HEK293 (cell line): ENCODE results near the gene LONRF2.

ENCODE experiments used
- EGR2 ChIP-seq: fragments of 450-650 bp; formaldehyde crosslinking; IDR thresholded peaks from 2 replicates; pipeline ENCODE4 v1.5.1; 2016; ENCODE audit warnings: low read depth, missing biosample characterization, missing genetic modification characterization
- GLIS2 ChIP-seq: fragments of 450-650 bp; formaldehyde crosslinking; IDR thresholded peaks from 2 replicates; pipeline ENCODE4 v1.5.1; 2016; ENCODE audit warnings: missing biosample characterization, missing genetic modification characterization
- KLF10 ChIP-seq: fragments of 450-650 bp; IDR thresholded peaks from 2 replicates; pipeline ENCODE4 v1.5.1; 2018; ENCODE audit warnings: missing biosample characterization, mild to moderate bottlenecking, missing genetic modification characterization
- ZNF121 ChIP-seq: fragments of 450-650 bp; formaldehyde crosslinking; IDR thresholded peaks from 2 replicates; pipeline ENCODE4 v1.5.1; 2016; ENCODE audit warnings: missing biosample characterization, missing genetic modification characterization
- ZNF16 ChIP-seq: fragments of 450-650 bp; formaldehyde crosslinking; IDR thresholded peaks from 2 replicates; pipeline ENCODE4 v1.5.1; 2016; ENCODE audit warnings: low read depth, missing biosample characterization, missing genetic modification characterization
- ZNF175 ChIP-seq: fragments of 450-650 bp; formaldehyde crosslinking; IDR thresholded peaks from 2 replicates; pipeline ENCODE4 v1.5.1; 2016; ENCODE audit warnings: missing biosample characterization, missing genetic modification characterization
- ZNF2 ChIP-seq: fragments of 450-650 bp; formaldehyde crosslinking; IDR thresholded peaks from 2 replicates; pipeline ENCODE4 v1.5.1; 2016; ENCODE audit warnings: missing biosample characterization, missing genetic modification characterization
- ZNF24 ChIP-seq: fragments of 450-650 bp; formaldehyde crosslinking; IDR thresholded peaks from 2 replicates; pipeline ENCODE4 v1.5.1; 2016; ENCODE audit warnings: missing biosample characterization, missing genetic modification characterization
- ZNF274 ChIP-seq, 2 experiments: fragments of 200-500 bp in 1 of 2; fragments of 450-650 bp in 1 of 2; sonication (Bioruptor generic) in 1 of 2; formaldehyde crosslinking in 1 of 2; IDR thresholded peaks; 2 replicates each; pipeline versions ENCODE4 v1.5.1 to v1.6.1; 2014 to 2016; ENCODE audit warnings: borderline replicate concordance in 1 of 2, inconsistent platforms in 1 of 2, low read length in 1 of 2, missing biosample characterization in 1 of 2, missing genetic modification characterization in 1 of 2
- ZNF37A ChIP-seq: fragments of 450-650 bp; IDR thresholded peaks from 2 replicates; pipeline ENCODE4 v1.5.1; 2018; ENCODE audit warnings: missing biosample characterization, missing genetic modification characterization
- ZNF664 ChIP-seq: fragments of 450-650 bp; formaldehyde crosslinking; IDR thresholded peaks from 2 replicates; pipeline ENCODE4 v1.5.1; 2016; ENCODE audit warnings: missing biosample characterization, missing genetic modification characterization
- ZNF830 ChIP-seq: fragments of 450-650 bp; IDR thresholded peaks from 2 replicates; pipeline ENCODE4 v1.5.0; 2018; ENCODE audit warnings: missing biosample characterization, missing genetic modification characterization, low read depth, mild to moderate bottlenecking, moderate library complexity
- TF ChIP-seq, protein P1 (sequence below): fragments of 450-650 bp; formaldehyde crosslinking; IDR thresholded peaks from 2 replicates; pipeline ENCODE4 v1.5.1; 2016; ENCODE audit warnings: missing biosample characterization, missing genetic modification characterization
- TF ChIP-seq, protein P2 (sequence below): fragments of 450-650 bp; formaldehyde crosslinking; IDR thresholded peaks from 2 replicates; pipeline ENCODE4 v1.5.1; 2017; ENCODE audit warnings: missing biosample characterization, mild to moderate bottlenecking, missing genetic modification characterization, moderate library complexity
- TF ChIP-seq, protein P3 (sequence below): fragments of 450-650 bp; formaldehyde crosslinking; IDR thresholded peaks from 2 replicates; pipeline ENCODE4 v1.5.1; 2016; ENCODE audit warnings: missing biosample characterization, missing genetic modification characterization
- TF ChIP-seq, protein P4 (sequence below): fragments of 450-650 bp; formaldehyde crosslinking; IDR thresholded peaks from 2 replicates; pipeline ENCODE4 v1.5.1; 2016; ENCODE audit warnings: missing biosample characterization, missing genetic modification characterization
- TF ChIP-seq, protein P5 (sequence below): fragments of 450-650 bp; formaldehyde crosslinking; conservative IDR thresholded peaks from 2 replicates; pipeline ENCODE4 v1.5.1; 2016; ENCODE audit warnings: low read depth, missing biosample characterization, missing genetic modification characterization
- TF ChIP-seq, protein P6 (sequence below): fragments of 450-650 bp; formaldehyde crosslinking; IDR thresholded peaks from 2 replicates; pipeline ENCODE4 v1.5.0; 2017; ENCODE audit warnings: missing biosample characterization, missing genetic modification characterization, borderline replicate concordance
- TF ChIP-seq, protein P7 (sequence below): fragments of 450-650 bp; formaldehyde crosslinking; IDR thresholded peaks from 2 replicates; pipeline ENCODE4 v1.5.1; 2016; ENCODE audit warnings: missing biosample characterization, missing genetic modification characterization
- TF ChIP-seq, protein P8 (sequence below): fragments of 450-650 bp; formaldehyde crosslinking; IDR thresholded peaks from 2 replicates; pipeline ENCODE4 v1.5.1; 2016; ENCODE audit warnings: missing biosample characterization, missing genetic modification characterization

LONRF2 gene

DNA sequence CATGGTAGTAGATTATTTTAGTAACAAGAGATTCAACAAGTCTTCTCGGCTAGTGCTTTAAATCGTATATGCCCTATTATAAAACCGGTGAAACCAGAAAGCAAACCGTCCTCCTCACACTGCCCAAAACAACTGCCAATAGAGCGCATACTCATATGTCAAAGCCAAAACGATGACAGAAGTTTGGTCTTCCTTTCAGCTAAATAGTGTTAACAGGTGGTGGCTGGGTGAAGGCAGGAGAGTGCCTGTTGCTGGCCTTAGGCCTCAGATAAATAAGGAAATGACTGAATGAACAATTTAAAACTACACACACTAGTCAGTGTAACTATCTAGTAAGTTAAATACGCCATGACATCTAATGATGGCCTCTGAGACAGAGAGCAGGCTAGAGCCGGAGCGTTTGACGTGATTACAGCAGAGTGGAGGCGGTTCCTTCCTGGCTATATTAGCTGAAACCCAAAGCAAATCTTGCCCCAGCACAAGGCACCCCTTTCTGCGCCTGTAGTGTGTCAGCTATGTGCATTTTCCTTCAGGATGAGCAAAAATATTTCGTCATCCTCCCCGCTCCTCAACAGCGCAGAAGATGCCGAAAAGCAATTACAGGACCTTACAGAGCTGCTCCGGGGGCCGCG lies 1.6 kb downstream of the LONRF2 start (continued):
- TF ChIP-seq, protein P1, sequence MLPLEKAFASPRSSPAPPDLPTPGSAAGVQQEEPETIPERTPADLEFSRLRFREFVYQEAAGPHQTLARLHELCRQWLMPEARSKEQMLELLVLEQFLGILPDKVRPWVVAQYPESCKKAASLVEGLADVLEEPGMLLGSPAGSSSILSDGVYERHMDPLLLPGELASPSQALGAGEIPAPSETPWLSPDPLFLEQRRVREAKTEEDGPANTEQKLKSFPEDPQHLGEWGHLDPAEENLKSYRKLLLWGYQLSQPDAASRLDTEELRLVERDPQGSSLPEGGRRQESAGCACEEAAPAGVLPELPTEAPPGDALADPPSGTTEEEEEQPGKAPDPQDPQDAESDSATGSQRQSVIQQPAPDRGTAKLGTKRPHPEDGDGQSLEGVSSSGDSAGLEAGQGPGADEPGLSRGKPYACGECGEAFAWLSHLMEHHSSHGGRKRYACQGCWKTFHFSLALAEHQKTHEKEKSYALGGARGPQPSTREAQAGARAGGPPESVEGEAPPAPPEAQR = no peak
- TF ChIP-seq, protein P2, sequence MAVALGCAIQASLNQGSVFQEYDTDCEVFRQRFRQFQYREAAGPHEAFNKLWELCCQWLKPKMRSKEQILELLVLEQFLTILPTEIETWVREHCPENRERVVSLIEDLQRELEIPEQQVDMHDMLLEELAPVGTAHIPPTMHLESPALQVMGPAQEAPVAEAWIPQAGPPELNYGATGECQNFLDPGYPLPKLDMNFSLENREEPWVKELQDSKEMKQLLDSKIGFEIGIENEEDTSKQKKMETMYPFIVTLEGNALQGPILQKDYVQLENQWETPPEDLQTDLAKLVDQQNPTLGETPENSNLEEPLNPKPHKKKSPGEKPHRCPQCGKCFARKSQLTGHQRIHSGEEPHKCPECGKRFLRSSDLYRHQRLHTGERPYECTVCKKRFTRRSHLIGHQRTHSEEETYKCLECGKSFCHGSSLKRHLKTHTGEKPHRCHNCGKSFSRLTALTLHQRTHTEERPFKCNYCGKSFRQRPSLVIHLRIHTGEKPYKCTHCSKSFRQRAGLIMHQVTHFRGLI (tag by site-specific recombination) = no peak
- TF ChIP-seq, protein P3, sequence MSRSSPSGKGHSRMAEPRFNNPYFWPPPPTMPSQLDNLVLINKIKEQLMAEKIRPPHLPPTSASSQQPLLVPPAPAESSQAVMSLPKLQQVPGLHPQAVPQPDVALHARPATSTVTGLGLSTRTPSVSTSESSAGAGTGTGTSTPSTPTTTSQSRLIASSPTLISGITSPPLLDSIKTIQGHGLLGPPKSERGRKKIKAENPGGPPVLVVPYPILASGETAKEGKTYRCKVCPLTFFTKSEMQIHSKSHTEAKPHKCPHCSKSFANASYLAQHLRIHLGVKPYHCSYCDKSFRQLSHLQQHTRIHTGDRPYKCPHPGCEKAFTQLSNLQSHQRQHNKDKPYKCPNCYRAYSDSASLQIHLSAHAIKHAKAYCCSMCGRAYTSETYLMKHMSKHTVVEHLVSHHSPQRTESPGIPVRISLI (tag by site-specific recombination) = no peak
- TF ChIP-seq ZNF24 (no peak), EGR2 (tag by site-specific recombination) (no peak), ZNF2 (tag by site-specific recombination) (no peak; the same call in 1 of the 2 replicates), ZNF16 (no peak), ZNF37A (tag by site-specific recombination) (no peak), ZNF274 (IDR thresholded peaks at IDR 0.05; ENCODE audit: low read length) (no peak), ZNF274 (tag by site-specific recombination; IDR thresholded peaks at IDR 0.05; ENCODE audit: borderline replicate concordance) (no peak), ZNF121 (tag by site-specific recombination) (no peak), ZNF830 (tag by site-specific recombination) (no peak), ZNF175 (no peak), GLIS2 (tag by site-specific recombination) (no peak), KLF10 (tag by site-specific recombination) (no peak), ZNF664 (no peak; the same call in 1 of the 2 replicates)
- TF ChIP-seq, protein P4, sequence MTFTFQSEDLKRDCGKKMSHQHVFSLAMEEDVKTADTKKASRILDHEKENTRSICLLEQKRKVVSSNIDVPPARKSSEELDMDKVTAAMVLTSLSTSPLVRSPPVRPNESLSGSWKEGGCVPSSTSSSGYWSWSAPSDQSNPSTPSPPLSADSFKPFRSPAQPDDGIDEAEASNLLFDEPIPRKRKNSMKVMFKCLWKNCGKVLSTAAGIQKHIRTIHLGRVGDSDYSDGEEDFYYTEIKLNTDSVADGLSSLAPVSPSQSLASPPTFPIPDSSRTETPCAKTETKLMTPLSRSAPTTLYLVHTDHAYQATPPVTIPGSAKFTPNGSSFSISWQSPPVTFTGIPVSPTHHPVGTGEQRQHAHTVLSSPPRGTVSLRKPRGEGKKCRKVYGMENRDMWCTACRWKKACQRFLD (tag by site-specific recombination) = no peak
- TF ChIP-seq, protein P5, sequence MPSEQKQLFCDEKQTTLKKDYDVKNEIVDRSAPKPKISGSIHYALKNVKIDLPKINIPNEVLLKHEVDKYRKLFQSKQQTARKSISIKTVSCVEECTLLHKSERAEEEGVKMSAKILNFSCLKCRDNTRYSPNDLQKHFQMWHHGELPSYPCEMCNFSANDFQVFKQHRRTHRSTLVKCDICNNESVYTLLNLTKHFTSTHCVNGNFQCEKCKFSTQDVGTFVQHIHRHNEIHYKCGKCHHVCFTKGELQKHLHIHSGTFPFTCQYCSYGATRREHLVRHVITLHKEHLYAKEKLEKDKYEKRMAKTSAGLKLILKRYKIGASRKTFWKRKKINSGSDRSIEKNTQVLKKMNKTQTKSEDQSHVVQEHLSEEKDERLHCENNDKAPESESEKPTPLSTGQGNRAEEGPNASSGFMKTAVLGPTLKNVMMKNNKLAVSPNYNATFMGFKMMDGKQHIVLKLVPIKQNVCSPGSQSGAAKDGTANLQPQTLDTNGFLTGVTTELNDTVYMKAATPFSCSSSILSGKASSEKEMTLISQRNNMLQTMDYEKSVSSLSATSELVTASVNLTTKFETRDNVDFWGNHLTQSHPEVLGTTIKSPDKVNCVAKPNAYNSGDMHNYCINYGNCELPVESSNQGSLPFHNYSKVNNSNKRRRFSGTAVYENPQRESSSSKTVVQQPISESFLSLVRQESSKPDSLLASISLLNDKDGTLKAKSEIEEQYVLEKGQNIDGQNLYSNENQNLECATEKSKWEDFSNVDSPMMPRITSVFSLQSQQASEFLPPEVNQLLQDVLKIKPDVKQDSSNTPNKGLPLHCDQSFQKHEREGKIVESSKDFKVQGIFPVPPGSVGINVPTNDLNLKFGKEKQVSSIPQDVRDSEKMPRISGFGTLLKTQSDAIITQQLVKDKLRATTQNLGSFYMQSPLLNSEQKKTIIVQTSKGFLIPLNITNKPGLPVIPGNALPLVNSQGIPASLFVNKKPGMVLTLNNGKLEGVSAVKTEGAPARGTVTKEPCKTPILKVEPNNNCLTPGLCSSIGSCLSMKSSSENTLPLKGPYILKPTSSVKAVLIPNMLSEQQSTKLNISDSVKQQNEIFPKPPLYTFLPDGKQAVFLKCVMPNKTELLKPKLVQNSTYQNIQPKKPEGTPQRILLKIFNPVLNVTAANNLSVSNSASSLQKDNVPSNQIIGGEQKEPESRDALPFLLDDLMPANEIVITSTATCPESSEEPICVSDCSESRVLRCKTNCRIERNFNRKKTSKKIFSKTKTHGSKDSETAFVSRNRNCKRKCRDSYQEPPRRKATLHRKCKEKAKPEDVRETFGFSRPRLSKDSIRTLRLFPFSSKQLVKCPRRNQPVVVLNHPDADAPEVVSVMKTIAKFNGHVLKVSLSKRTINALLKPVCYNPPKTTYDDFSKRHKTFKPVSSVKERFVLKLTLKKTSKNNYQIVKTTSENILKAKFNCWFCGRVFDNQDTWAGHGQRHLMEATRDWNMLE (tag by site-specific recombination) = no peak
- TF ChIP-seq, protein P6, sequence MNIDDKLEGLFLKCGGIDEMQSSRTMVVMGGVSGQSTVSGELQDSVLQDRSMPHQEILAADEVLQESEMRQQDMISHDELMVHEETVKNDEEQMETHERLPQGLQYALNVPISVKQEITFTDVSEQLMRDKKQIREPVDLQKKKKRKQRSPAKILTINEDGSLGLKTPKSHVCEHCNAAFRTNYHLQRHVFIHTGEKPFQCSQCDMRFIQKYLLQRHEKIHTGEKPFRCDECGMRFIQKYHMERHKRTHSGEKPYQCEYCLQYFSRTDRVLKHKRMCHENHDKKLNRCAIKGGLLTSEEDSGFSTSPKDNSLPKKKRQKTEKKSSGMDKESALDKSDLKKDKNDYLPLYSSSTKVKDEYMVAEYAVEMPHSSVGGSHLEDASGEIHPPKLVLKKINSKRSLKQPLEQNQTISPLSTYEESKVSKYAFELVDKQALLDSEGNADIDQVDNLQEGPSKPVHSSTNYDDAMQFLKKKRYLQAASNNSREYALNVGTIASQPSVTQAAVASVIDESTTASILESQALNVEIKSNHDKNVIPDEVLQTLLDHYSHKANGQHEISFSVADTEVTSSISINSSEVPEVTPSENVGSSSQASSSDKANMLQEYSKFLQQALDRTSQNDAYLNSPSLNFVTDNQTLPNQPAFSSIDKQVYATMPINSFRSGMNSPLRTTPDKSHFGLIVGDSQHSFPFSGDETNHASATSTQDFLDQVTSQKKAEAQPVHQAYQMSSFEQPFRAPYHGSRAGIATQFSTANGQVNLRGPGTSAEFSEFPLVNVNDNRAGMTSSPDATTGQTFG (tag by site-specific recombination) = no peak
- TF ChIP-seq, protein P7, sequence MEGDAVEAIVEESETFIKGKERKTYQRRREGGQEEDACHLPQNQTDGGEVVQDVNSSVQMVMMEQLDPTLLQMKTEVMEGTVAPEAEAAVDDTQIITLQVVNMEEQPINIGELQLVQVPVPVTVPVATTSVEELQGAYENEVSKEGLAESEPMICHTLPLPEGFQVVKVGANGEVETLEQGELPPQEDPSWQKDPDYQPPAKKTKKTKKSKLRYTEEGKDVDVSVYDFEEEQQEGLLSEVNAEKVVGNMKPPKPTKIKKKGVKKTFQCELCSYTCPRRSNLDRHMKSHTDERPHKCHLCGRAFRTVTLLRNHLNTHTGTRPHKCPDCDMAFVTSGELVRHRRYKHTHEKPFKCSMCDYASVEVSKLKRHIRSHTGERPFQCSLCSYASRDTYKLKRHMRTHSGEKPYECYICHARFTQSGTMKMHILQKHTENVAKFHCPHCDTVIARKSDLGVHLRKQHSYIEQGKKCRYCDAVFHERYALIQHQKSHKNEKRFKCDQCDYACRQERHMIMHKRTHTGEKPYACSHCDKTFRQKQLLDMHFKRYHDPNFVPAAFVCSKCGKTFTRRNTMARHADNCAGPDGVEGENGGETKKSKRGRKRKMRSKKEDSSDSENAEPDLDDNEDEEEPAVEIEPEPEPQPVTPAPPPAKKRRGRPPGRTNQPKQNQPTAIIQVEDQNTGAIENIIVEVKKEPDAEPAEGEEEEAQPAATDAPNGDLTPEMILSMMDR = no peak
- TF ChIP-seq, protein P8, sequence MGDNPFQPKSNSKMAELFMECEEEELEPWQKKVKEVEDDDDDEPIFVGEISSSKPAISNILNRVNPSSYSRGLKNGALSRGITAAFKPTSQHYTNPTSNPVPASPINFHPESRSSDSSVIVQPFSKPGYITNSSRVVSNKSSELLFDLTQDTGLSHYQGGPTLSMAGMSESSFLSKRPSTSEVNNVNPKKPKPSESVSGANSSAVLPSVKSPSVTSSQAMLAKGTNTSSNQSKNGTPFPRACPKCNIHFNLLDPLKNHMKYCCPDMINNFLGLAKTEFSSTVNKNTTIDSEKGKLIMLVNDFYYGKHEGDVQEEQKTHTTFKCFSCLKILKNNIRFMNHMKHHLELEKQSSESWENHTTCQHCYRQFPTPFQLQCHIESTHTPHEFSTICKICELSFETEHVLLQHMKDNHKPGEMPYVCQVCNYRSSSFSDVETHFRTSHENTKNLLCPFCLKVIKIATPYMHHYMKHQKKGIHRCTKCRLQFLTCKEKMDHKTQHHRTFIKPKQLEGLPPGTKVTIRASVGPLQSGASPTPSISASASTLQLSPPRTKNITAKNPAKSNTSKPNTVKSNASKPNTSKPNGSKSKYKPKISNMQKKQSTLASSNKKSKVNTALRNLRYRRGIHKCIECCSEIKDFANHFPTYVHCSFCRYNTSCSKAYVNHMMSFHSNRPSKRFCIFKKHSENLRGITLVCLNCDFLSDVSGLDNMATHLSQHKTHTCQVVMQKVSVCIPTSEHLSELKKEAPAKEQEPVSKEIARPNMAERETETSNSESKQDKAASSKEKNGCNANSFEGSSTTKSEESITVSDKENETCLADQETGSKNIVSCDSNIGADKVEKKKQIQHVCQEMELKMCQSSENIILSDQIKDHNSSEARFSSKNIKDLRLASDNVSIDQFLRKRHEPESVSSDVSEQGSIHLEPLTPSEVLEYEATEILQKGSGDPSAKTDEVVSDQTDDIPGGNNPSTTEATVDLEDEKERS (tag by site-specific recombination) = no peak
